HepG2 (cell line): Measurements from ENCODE around the gene TUBG1. TPM values are rescaled to one million over a fixed set of nuclear protein-coding genes. Genes with fewer than 3 reads are reported as not detected.

Source experiments
- BHLHE40 ChIP-seq: IDR thresholded peaks from 2 replicates; pipeline ENCODE4 v1.6.1; 2011; ENCODE audit warnings: low read length, improper control_type of control experiment
- CSRNP1 ChIP-seq: sonication (generic); formaldehyde crosslinking; IDR thresholded peaks from 2 replicates; pipeline ENCODE4 v1.8.1; 2023; ENCODE audit warnings: mild to moderate bottlenecking, missing genetic modification reagents
- GLI4 ChIP-seq: sonication (generic); formaldehyde crosslinking; IDR thresholded peaks from 2 replicates; pipeline ENCODE4 v1.5.1; 2020; ENCODE audit warnings: missing genetic modification reagents, mild to moderate bottlenecking, moderate library complexity, borderline replicate concordance
- HNRNPH1 ChIP-seq: fragments of 200-400 bp; formaldehyde crosslinking; optimal IDR thresholded peaks from 2 replicates; pipeline ENCODE3; 2017; ENCODE audit warnings: mild to moderate bottlenecking, low read depth, low read length
- KLF12 ChIP-seq: sonication (generic); formaldehyde crosslinking; IDR thresholded peaks from 2 replicates; pipeline ENCODE4 v1.4.0; 2020; ENCODE audit warnings: missing genetic modification reagents, borderline replicate concordance
- NAIF1 ChIP-seq: sonication (generic); formaldehyde crosslinking; IDR thresholded peaks from 2 replicates; pipeline ENCODE4 v1.5.0; 2020; ENCODE audit warnings: mild to moderate bottlenecking, missing genetic modification reagents, borderline replicate concordance
- RCOR2 ChIP-seq: IDR thresholded peaks from 2 replicates; pipeline ENCODE4 v1.6.1; 2016; ENCODE audit warnings: missing biosample characterization, missing genetic modification reagents
- REPIN1 ChIP-seq: sonication (generic); formaldehyde crosslinking; IDR thresholded peaks from 2 replicates; pipeline ENCODE4 v1.8.0; 2022; ENCODE audit warnings: missing genetic modification reagents, low read depth, mild to moderate bottlenecking, borderline replicate concordance
- TARDBP ChIP-seq: sonication (generic); formaldehyde crosslinking; IDR thresholded peaks from 2 replicates; pipeline ENCODE4 v1.8.0; 2022; ENCODE audit warnings: mild to moderate bottlenecking, missing genetic modification reagents
- THAP8 ChIP-seq: sonication (generic); formaldehyde crosslinking; IDR thresholded peaks from 2 replicates; pipeline ENCODE4 v1.5.1; 2020; ENCODE audit warnings: missing genetic modification reagents, mild to moderate bottlenecking, borderline replicate concordance
- TOPORS ChIP-seq: sonication (generic); formaldehyde crosslinking; IDR thresholded peaks from 2 replicates; pipeline ENCODE4 v1.8.0; 2023; ENCODE audit warnings: mild to moderate bottlenecking, missing genetic modification reagents
- ZNF354B ChIP-seq: sonication (generic); formaldehyde crosslinking; IDR thresholded peaks from 2 replicates; pipeline ENCODE4 v1.8.0; 2022; ENCODE audit warnings: mild to moderate bottlenecking, missing genetic modification reagents
- ZNF441 ChIP-seq: sonication (generic); formaldehyde crosslinking; IDR thresholded peaks from 2 replicates; pipeline ENCODE4 v1.7.0; 2021; ENCODE audit warnings: missing genetic modification reagents, borderline replicate concordance
- ZNF569 ChIP-seq: sonication (generic); formaldehyde crosslinking; IDR thresholded peaks from 2 replicates; pipeline ENCODE4 v1.5.0; 2020; ENCODE audit warnings: mild to moderate bottlenecking, missing genetic modification reagents, moderate library complexity, borderline replicate concordance
- ZNF572 ChIP-seq: sonication (generic); formaldehyde crosslinking; IDR thresholded peaks from 2 replicates; pipeline ENCODE4 v1.5.1; 2020; ENCODE audit warnings: mild to moderate bottlenecking, missing genetic modification reagents
- ZNF646 ChIP-seq: sonication (generic); formaldehyde crosslinking; IDR thresholded peaks from 2 replicates; pipeline ENCODE4 v1.9.0; 2021; ENCODE audit warnings: mild to moderate bottlenecking, missing genetic modification reagents
- polyA plus RNA-seq, 8 experiments: library from polyadenylated mRNA; depleted of rRNA in 3 of 8; stranded (reverse) in 7 of 8; unstranded in 1 of 8; fragments of >200 nt; fragmentation: Illumina TruSeq in 4 of 8; extraction: Trizol in 4 of 8; gene quantifications; 2 replicates each; pipeline versions ENCODE4 v1.2.1 to v1.2.3, GENCODE V29; 2011 to 2016; ENCODE audit warnings: low read depth in 4 of 8, missing spikeins in 1 of 8, mixed read lengths in 1 of 8; ENCODE audit not compliant: insufficient read depth in 1 of 8
- total RNA-seq, 5 experiments: library from RNA; depleted of rRNA; stranded (reverse); fragments of >200 nt; fragmentation: Illumina TruSeq; extraction: Trizol; gene quantifications; 2 replicates each; pipeline ENCODE4 v1.2.3, GENCODE V29; 2016; ENCODE audit warnings: low read depth in 1 of 5
- TF ChIP-seq, protein P1 (sequence below): sonication (generic); formaldehyde crosslinking; IDR thresholded peaks from 2 replicates; pipeline ENCODE4 v1.4.0; 2020; ENCODE audit warnings: missing genetic modification reagents, mild to moderate bottlenecking, borderline replicate concordance

Gene TUBG1
- total and polyA plus RNA-seq, 2 of the 13 experiments (the other 11 are each of a cell fraction or from before 2014, with no cell fraction given): 74.1 to 137 TPM

DNA sequence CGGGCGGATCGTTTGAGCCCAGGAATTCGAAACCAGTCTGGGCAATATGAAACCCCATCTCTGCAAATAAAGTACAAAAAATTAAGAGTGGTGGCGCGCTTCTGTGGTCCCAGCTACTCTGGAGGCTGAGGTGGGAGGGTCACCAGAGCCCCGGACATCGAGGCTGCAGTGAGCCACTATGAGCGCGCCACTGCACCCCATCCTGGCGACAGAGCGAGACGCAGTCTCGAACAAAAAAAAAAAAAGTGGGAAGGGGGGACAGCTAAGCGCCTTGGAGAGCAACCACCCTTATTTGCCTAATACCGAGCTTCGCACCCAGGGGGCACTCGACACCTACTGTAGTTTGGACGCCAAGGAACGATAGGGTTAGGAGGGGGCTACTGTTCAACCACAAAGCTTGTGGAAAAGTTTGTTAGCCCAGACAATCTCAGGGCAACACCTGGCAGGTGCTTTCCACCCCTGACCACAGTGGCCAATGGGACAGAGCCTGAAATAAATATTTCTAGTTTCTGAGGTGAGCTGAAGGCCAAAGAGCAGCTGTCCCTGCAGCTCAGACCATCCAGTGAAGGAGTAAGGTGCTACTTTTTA, 31.1 kb upstream of the TUBG1 start (continued):
- TF ChIP-seq, protein P1, sequence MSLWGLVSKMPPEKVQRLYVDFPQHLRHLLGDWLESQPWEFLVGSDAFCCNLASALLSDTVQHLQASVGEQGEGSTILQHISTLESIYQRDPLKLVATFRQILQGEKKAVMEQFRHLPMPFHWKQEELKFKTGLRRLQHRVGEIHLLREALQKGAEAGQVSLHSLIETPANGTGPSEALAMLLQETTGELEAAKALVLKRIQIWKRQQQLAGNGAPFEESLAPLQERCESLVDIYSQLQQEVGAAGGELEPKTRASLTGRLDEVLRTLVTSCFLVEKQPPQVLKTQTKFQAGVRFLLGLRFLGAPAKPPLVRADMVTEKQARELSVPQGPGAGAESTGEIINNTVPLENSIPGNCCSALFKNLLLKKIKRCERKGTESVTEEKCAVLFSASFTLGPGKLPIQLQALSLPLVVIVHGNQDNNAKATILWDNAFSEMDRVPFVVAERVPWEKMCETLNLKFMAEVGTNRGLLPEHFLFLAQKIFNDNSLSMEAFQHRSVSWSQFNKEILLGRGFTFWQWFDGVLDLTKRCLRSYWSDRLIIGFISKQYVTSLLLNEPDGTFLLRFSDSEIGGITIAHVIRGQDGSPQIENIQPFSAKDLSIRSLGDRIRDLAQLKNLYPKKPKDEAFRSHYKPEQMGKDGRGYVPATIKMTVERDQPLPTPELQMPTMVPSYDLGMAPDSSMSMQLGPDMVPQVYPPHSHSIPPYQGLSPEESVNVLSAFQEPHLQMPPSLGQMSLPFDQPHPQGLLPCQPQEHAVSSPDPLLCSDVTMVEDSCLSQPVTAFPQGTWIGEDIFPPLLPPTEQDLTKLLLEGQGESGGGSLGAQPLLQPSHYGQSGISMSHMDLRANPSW (CRISPR knock-in tag): peak; percentile 17; the same call in 1 of the 2 replicates
- TF ChIP-seq REPIN1 (CRISPR knock-in tag) (no peak; the same call in none of the 2 replicates), THAP8 (CRISPR knock-in tag) (0 out of 2 replicates have a peak, but pooled peaks have one; percentile 45), NAIF1 (peak; percentile 84; the same call in 1 of the 2 replicates), ZNF569 (no peak), KLF12 (no peak), GLI4 (peak; percentile 42; the same call in 1 of the 2 replicates), TOPORS (CRISPR knock-in tag) (peak; percentile 55; the same call in 1 of the 2 replicates), ZNF646 (CRISPR knock-in tag) (no peak), TARDBP (CRISPR knock-in tag) (0 out of 2 replicates have a peak, but pooled peaks have one; percentile 20), HNRNPH1 (no peak), ZNF441 (CRISPR knock-in tag) (peak; percentile 54; the same call in 1 of the 2 replicates), ZNF572 (CRISPR knock-in tag) (0 out of 2 replicates have a peak, but pooled peaks have one; percentile 69), RCOR2 (CRISPR knock-in tag) (no peak), CSRNP1 (CRISPR knock-in tag) (peak; percentile 68; the same call in 1 of the 2 replicates), BHLHE40 (peak; percentile 25; the same call in 1 of the 2 replicates), ZNF354B (peak; percentile 68; the same call in 1 of the 2 replicates)
